ENCODE results near the gene TRAPPC6A.

- TF ChIP-seq CTCF (conservative IDR thresholded peaks at IDR 0.05 in 1 of 2, IDR thresholded peaks at IDR 0.05 in 1 of 2; ENCODE audit: extremely low read depth in 1 of 2, insufficient read depth in 1 of 2, low read depth in 1 of 2, low read length in 2 of 2) (no peak), EZH2 (IDR thresholded peaks at IDR 0.05; ENCODE audit: borderline replicate concordance, low read length) (no peak)
Measured at GRCh38 chr19:45175515-45176345, 2.3 kb downstream of the TRAPPC6A start.
